ENCODE measurements around the gene ESPN.

Gene ESPN

GRCh38 chr1:6497215-6497866 is 72.8 kb downstream of the ESPN start:
- DNase-seq (ENCODE audit: low read depth), result no peak

- no peak for DNase-seq (ENCODE audit: low read depth)
These were observed 73.4 kb downstream of the ESPN start for GRCh38 chr1:6497867-6498575.

GRCh38 chr1:6498576-6499111 is 74.1 kb downstream of the ESPN start:
- DNase-seq (ENCODE audit: low read depth), result no peak

- DNase-seq (ENCODE audit: low read depth), result no peak
These were observed 74.7 kb downstream of the ESPN start for GRCh38 chr1:6499296-6499695.

GRCh38 chr1:6500544-6501278 is 76.1 kb downstream of the ESPN start:
- no peak for DNase-seq (ENCODE audit: low read depth)

GRCh38 chr1:6501279-6501813 is 76.8 kb downstream of the ESPN start:
- no peak for DNase-seq (ENCODE audit: low read depth)

- no peak for DNase-seq (ENCODE audit: low read depth)
These were observed 77.7 kb downstream of the ESPN start for GRCh38 chr1:6502000-6502891.

GRCh38 chr1:6503884-6504602 is 79.5 kb downstream of the ESPN start:
- DNase-seq (ENCODE audit: low read depth), result no peak

GRCh38 chr1:6504887-6505286 is 80.3 kb downstream of the ESPN start:
- DNase-seq (ENCODE audit: low read depth), result no peak

GRCh38 chr1:6505367-6506209 is 81.0 kb downstream of the ESPN start:
- no peak for DNase-seq (ENCODE audit: low read depth)

GRCh38 chr1:6506210-6507036 is 81.8 kb downstream of the ESPN start:
- no peak for DNase-seq (ENCODE audit: low read depth)

GRCh38 chr1:6507037-6507428 is 82.5 kb downstream of the ESPN start:
- no peak for DNase-seq (ENCODE audit: low read depth)

- no peak for DNase-seq (ENCODE audit: low read depth)
These were observed 82.9 kb downstream of the ESPN start for GRCh38 chr1:6507461-6507911.

- no peak for DNase-seq (ENCODE audit: low read depth)
These were observed 83.7 kb downstream of the ESPN start for GRCh38 chr1:6508154-6508815.

- no peak for DNase-seq (ENCODE audit: low read depth)
These were observed 84.2 kb downstream of the ESPN start for GRCh38 chr1:6508816-6509189.

- no peak for DNase-seq (ENCODE audit: low read depth)
These were observed 84.8 kb downstream of the ESPN start for GRCh38 chr1:6509220-6509918.

- DNase-seq (ENCODE audit: low read depth), result no peak
These were observed 85.3 kb downstream of the ESPN start for GRCh38 chr1:6509919-6510291.

GRCh38 chr1:6510493-6510892 is 85.9 kb downstream of the ESPN start:
- DNase-seq (ENCODE audit: low read depth), result no peak

Measured in GM04503 (cell line).